Vagina (tissue), 2 donors: Measurements from ENCODE around the gene CD6.

Experiments used
- CTCF ChIP-seq, 3 experiments: fragments of 450-650 bp in 2 of 3; fragments of 200-600 bp in 1 of 3; sonication (generic) in 1 of 3; IDR thresholded peaks; one replicate each; pipeline ENCODE4 v1.5.1; 2017 to 2019; ENCODE audit warnings: antibody characterized with exemption in 3 of 3, mild to moderate bottlenecking in 2 of 3, moderate library complexity in 2 of 3
- POLR2A ChIP-seq, 2 donors: fragments of 450-650 bp; IDR thresholded peaks; one replicate each; pipeline ENCODE4 v1.6.1; 2017; ENCODE audit warnings: antibody characterized with exemption in 2 of 2, mild to moderate bottlenecking in 2 of 2, moderate library complexity in 2 of 2

GRCh38 chr11:61004180-61004611, 32.7 kb downstream of the CD6 start:
- TF ChIP-seq CTCF (IDR thresholded peaks at IDR 0.05) (no peak), POLR2A (IDR thresholded peaks at IDR 0.05) (no peak)
